ENCODE measurements around the gene NTN3.

- no peak for TF ChIP-seq CTCF (IDR thresholded peaks at IDR 0.05)
- no peak for TF ChIP-seq POLR2A (IDR thresholded peaks at IDR 0.05)
Measured at GRCh38 chr16:2518823-2519710, 48.0 kb downstream of the NTN3 start.
